ENCODE results near the gene GPHA2.

GRCh38 chr11:64902102-64902900 is 33.4 kb downstream of the GPHA2 start:
- TF ChIP-seq CTCF (conservative IDR thresholded peaks at IDR 0.05 in 1 of 2, IDR thresholded peaks at IDR 0.05 in 1 of 2; ENCODE audit: low read depth in 1 of 2, low read length in 2 of 2): no peak
- TF ChIP-seq EZH2 (IDR thresholded peaks at IDR 0.05; ENCODE audit: low read length, missing control alignments): no peak
